Keratinocyte (primary cell): ENCODE results near the gene STXBP1. TPM values are rescaled to one million over a fixed set of nuclear protein-coding genes. Genes with fewer than 3 reads are reported as not detected.

Experiments used
- DNase-seq: peaks from one replicate; pipeline ENCODE4 v3.0.0-alpha.2; 2011; ENCODE audit warnings: low read depth, missing footprints, low spot score
- FAIRE-seq: peaks from 2 replicates; lab custom pipeline; 2011; peaks lifted over from hg19 to GRCh38; lab: Jason Lieb, UNC
- H2AFZ ChIP-seq: 2 replicates; pipeline ENCODE4 v1.6.0; 2012; ENCODE audit warnings: low read length, control low read depth, inconsistent platforms; ENCODE audit not compliant: control insufficient read depth
- H3K27ac ChIP-seq: 2 replicates; pipeline ENCODE4 v1.5.1; 2011; ENCODE audit warnings: low read length; ENCODE audit not compliant: control insufficient read depth, insufficient read depth
- H3K27me3 ChIP-seq: 3 replicates; pipeline ENCODE4 v1.6.0; 2011; ENCODE audit warnings: low read length; ENCODE audit not compliant: control insufficient read depth, insufficient read depth; ENCODE audit errors: extremely low read depth
- H3K36me3 ChIP-seq, 2 experiments: 2 replicates in 1 of 2; 3 replicates in 1 of 2; pipeline ENCODE4 v1.5.1; 2011; ENCODE audit warnings: low read length in 2 of 2, mild to moderate bottlenecking in 1 of 2; ENCODE audit not compliant: control insufficient read depth in 2 of 2, insufficient read depth in 2 of 2; ENCODE audit errors: extremely low read depth in 1 of 2
- H3K4me1 ChIP-seq: 3 replicates; pipeline ENCODE4 v1.5.1; 2011; ENCODE audit warnings: low read length; ENCODE audit not compliant: control insufficient read depth, insufficient read depth; ENCODE audit errors: extremely low read depth
- H3K4me2 ChIP-seq: 3 replicates; pipeline ENCODE4 v1.6.0; 2011; ENCODE audit warnings: low read depth, low read length; ENCODE audit not compliant: control insufficient read depth, insufficient read depth; ENCODE audit errors: extremely low read depth
- H3K4me3 ChIP-seq, 3 experiments: fragments of 200-600 bp in 1 of 3; sonication (generic) in 1 of 3; 2 replicates in 2 of 3; 3 replicates in 1 of 3; pipeline ENCODE4 v1.5.1; 2011 to 2016; ENCODE audit warnings: low read length in 3 of 3, mild to moderate bottlenecking in 3 of 3, control low read depth in 2 of 3, inconsistent platforms in 1 of 3, low read depth in 1 of 3, mixed read lengths in 1 of 3, mixed run types in 1 of 3, moderate library complexity in 1 of 3; ENCODE audit not compliant: control insufficient read depth in 2 of 3, insufficient read depth in 2 of 3; ENCODE audit errors: extremely low read depth in 1 of 3
- H3K79me2 ChIP-seq: 2 replicates; pipeline ENCODE4 v1.6.0; 2012; ENCODE audit warnings: low read length; ENCODE audit not compliant: control insufficient read depth, insufficient read depth
- H3K9ac ChIP-seq: 3 replicates; pipeline ENCODE4 v1.6.0; 2011; ENCODE audit warnings: low read length; ENCODE audit not compliant: control insufficient read depth, insufficient read depth; ENCODE audit errors: extremely low read depth
- H3K9me1 ChIP-seq: 3 replicates; pipeline ENCODE4 v1.6.0; 2011; ENCODE audit warnings: low read length; ENCODE audit not compliant: control insufficient read depth, insufficient read depth; ENCODE audit errors: extremely low read depth
- H3K9me3 ChIP-seq: 2 replicates; pipeline ENCODE4 v1.5.1; 2012; ENCODE audit warnings: low read depth, low read length; ENCODE audit not compliant: control insufficient read depth
- H4K20me1 ChIP-seq: 3 replicates; pipeline ENCODE4 v1.6.0; 2011; ENCODE audit warnings: low read length; ENCODE audit not compliant: control insufficient read depth, insufficient read depth; ENCODE audit errors: extremely low read depth
- EZH2 ChIP-seq: IDR thresholded peaks from one replicate; pipeline ENCODE4 v1.6.1; 2012; ENCODE audit warnings: inconsistent platforms, mild to moderate bottlenecking, low read length, moderate library complexity
- dilution Hi-C: fragments of 300-500 bp; cut with MboI; formaldehyde crosslinking; loops from one replicate; pipeline ENCODE4 v1.7.0; 2020; ENCODE audit warnings: low sequenced_read_pairs; ENCODE audit not compliant: extremely low pct_ligation_motif_present
- polyA plus RNA-seq, 5 experiments: library from polyadenylated mRNA; depleted of rRNA in 3 of 5; stranded (reverse) in 3 of 5; stranded (forward) in 1 of 5; unstranded in 1 of 5; fragments of >200 nt; gene quantifications; 1 replicate in 1 of 5; 2 replicates in 3 of 5; 3 replicates in 1 of 5; pipeline versions ENCODE4 v1.2.1 to v1.2.3, GENCODE V29; 2011 to 2012; ENCODE audit warnings: missing spikeins in 2 of 5, low read depth in 1 of 5, low replicate concordance in 1 of 5
- TF ChIP-seq, protein P1 (sequence below), 3 experiments: IDR thresholded peaks in 1 of 3; conservative IDR thresholded peaks in 1 of 3; optimal IDR thresholded peaks in 1 of 3; 2 replicates in 2 of 3; 3 replicates in 1 of 3; pipeline versions ENCODE3 to v1.5.1; 2011; ENCODE audit warnings: low read length in 3 of 3, mild to moderate bottlenecking in 3 of 3, moderate library complexity in 2 of 3, control low read depth in 1 of 3, inconsistent platforms in 1 of 3; ENCODE audit not compliant: insufficient read depth in 2 of 3; ENCODE audit errors: extremely low read depth in 1 of 3

STXBP1 gene
- polyA plus RNA-seq, 1 donor (not counting 4 experiments of a cell fraction or from before 2014, with no cell fraction given): 17.1 TPM

DNA sequence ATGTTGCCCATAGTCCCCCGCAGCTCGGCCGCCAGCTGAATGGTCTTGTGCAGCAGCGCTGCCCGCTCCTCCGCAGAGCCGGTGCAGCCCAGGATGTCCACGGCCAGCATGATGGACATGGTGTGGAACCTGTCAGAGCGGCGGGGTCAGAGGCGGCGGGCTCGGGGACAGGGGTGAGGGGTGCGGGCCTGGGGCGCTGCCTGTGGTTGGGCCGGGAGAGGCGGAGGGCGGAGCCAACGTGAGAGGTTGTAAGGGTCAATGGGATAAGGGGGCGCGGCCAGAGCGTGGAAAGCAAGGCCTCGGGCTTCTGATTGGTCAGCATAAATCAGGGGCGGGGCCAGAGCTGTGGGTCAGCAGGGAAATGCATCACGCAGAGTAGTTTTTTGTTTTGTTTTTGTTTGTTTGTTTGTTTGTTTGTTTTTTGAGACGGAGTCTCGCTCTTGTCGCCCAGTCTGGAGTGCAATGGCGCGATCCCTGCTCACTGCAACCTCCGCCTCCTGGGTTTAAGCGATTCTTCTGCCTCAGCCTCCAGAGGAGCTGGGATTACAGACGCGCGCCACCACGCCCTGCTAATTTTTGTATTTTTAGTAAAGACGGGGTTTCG is 129.9 kb downstream of the STXBP1 start:
- FAIRE-seq (no peak), DNase-seq (no peak)
- Histone ChIP-seq H3K27ac (no peak overlapping the region), H3K4me3 (no peak overlapping the region), H2AFZ (no peak overlapping the region), H3K79me2 (no peaks in the 10 kb centered on the region), H3K9me1 (no peaks in the 10 kb centered on the region), H3K9me3 (no peaks in the 10 kb centered on the region), H3K36me3 (no peaks in the 10 kb centered on the region), H3K9ac (no peak overlapping the region), H3K4me1 (peaks cover 13% of the 10 kb centered on the region), H4K20me1 (no peaks in the 10 kb centered on the region), H3K4me2 (no peak overlapping the region), H3K27me3 (no peaks in the 10 kb centered on the region)
- dilution Hi-C loops: no loop called here
- TF ChIP-seq, protein P1, sequence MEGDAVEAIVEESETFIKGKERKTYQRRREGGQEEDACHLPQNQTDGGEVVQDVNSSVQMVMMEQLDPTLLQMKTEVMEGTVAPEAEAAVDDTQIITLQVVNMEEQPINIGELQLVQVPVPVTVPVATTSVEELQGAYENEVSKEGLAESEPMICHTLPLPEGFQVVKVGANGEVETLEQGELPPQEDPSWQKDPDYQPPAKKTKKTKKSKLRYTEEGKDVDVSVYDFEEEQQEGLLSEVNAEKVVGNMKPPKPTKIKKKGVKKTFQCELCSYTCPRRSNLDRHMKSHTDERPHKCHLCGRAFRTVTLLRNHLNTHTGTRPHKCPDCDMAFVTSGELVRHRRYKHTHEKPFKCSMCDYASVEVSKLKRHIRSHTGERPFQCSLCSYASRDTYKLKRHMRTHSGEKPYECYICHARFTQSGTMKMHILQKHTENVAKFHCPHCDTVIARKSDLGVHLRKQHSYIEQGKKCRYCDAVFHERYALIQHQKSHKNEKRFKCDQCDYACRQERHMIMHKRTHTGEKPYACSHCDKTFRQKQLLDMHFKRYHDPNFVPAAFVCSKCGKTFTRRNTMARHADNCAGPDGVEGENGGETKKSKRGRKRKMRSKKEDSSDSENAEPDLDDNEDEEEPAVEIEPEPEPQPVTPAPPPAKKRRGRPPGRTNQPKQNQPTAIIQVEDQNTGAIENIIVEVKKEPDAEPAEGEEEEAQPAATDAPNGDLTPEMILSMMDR (optimal IDR thresholded peaks at IDR 0.05 in 1 of 3, IDR thresholded peaks at IDR 0.05 in 1 of 3, conservative IDR thresholded peaks at IDR 0.05 in 1 of 3; ENCODE audit: extremely low read depth in 1 of 3, insufficient read depth in 2 of 3, low read length in 3 of 3): no peak
- no peak for TF ChIP-seq EZH2

Other genes starting within 250 kb of the STXBP1 start
- 7.1 to 14.2 TPM (median 9.5 TPM) in 3 replicates for gene SLC2A8, start 215.1 kb upstream of the STXBP1 start, polyA plus RNA-seq
- gene ZNF79, start 187.9 kb upstream of the STXBP1 start, polyA plus RNA-seq: 4.3 to 6.6 TPM (median 4.8 TPM) in 3 replicates
- 2,272 to 2,722 TPM (median 2,671 TPM) in 3 replicates for gene RPL12, start 160.9 kb upstream of the STXBP1 start, polyA plus RNA-seq
- 5.2 to 11.6 TPM (median 7.2 TPM) in 3 replicates for gene LRSAM1, start 160.8 kb upstream of the STXBP1 start, polyA plus RNA-seq
- gene CFAP157, start 94.7 kb downstream of the STXBP1 start, polyA plus RNA-seq: 0.03 TPM in 1 of 3 replicates, not detected in the others
- 14.3 to 25.2 TPM (median 14.9 TPM) in 3 replicates for gene PTRH1, start 103.4 kb downstream of the STXBP1 start, polyA plus RNA-seq
- gene TTC16, start 103.8 kb downstream of the STXBP1 start, polyA plus RNA-seq: 0.03 to 0.05 TPM in 2 of 3 replicates, not detected in the other
- gene TOR2A, start 123.0 kb downstream of the STXBP1 start, polyA plus RNA-seq: 2.3 to 5.9 TPM (median 4.1 TPM) in 3 replicates
- 0.12 to 0.21 TPM in 2 of 3 replicates, not detected in the other for gene SH2D3C, start 166.4 kb downstream of the STXBP1 start, polyA plus RNA-seq
- 39.0 to 100.0 TPM (median 47.8 TPM) in 3 replicates for gene CDK9, start 173.8 kb downstream of the STXBP1 start, polyA plus RNA-seq
- 38.2 to 65.0 TPM (median 56.3 TPM) in 3 replicates for gene FPGS, start 190.6 kb downstream of the STXBP1 start, polyA plus RNA-seq
- 0.22 to 0.86 TPM (median 0.33 TPM) in 3 replicates for gene ENG, start 242.4 kb downstream of the STXBP1 start, polyA plus RNA-seq